NOMO-1 treated with dmso at 0.1 percent for 144 hours (cell line): ENCODE data around the gene TANC1.

ENCODE experiments used
- DNase-seq: peaks from one replicate; lab custom pipeline; 2025; ENCODE audit not compliant: unreplicated experiment; lab: John Stamatoyannopoulos, UW

The TANC1 gene

DNA sequence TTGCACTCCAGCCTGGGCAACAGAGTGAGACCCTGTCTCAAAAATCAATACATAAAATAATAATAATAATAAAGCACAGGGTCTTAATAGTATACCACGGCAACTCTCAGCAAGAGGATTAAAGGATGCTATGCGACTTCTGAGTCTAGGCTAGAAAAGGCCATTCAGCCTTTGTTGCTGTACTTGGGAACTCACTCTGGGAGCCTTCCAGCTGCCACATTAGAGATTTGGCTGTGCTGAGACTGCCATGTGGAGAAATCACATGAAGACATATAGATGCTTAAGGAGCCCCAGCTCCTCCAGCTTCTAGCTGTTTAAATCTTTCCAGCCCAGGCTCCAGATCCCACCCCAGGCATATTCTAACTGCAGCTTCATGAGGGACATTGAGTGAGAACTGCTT lies 8.2 kb upstream of the TANC1 start:
- DNase-seq: no peak

DNA sequence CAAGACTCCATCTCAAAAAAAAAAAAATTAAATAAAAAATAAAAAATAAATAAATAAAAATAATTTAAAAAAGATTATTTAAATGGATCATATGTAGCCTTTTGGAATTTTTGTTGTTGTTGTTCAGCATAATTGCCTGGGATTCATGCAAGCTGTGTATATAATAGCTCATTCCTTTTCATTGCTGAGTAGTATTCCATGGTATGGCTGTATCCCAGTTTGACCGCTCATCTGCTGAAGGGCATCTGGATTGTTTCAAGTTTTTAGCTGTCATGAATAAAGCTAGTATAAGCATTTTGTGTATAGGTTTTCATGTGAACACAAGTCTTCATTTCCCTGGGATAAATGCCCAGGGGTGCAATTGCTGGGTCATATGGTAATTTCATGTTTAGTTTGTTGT lies 6.4 kb upstream of the TANC1 start:
- no peak for DNase-seq

- DNase-seq: no peak
Observed at GRCh38 chr2:158963071-158963470, 5.4 kb upstream of the TANC1 start.

DNA sequence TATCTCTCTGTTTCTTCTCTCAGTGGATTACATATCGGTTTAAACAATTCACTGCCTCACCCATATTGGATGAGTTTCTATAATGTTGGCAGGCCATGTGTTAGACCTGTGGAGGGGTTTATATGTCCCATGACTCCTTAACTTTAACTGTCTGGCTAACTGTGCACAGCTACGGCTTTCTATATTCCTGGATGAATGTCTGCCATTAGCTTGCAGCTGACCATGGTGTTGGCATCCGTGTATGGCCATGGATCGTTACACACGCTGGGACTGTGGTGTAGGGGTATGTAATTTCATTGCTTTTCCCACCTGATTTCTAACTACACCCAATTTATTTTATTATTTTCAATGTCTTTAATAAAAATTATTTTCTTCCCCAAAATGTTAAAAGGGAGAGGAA lies 3.3 kb upstream of the TANC1 start:
- DNase-seq: no peak

DNA sequence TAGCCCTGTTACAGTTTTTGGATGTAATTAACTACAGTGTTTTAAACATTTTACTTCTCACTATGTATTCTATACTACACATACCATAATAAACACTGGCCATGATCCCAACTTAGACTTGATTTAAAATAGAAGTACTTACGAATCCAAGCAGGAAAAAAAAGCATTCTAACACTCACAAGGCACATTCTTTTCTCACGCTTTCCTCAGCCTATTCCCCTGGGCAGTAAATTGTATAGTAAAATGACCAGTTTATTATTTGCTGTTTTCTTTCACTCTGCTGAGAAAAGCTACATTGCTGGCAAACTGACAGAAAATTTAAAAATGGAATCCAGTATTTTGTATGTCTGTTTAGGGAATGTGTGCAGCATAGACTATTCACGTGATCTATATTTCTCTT lies 2.8 kb upstream of the TANC1 start:
- no peak for DNase-seq

- DNase-seq: no peak
Observed at GRCh38 chr2:158966312-158966711, 2.1 kb upstream of the TANC1 start.

DNA sequence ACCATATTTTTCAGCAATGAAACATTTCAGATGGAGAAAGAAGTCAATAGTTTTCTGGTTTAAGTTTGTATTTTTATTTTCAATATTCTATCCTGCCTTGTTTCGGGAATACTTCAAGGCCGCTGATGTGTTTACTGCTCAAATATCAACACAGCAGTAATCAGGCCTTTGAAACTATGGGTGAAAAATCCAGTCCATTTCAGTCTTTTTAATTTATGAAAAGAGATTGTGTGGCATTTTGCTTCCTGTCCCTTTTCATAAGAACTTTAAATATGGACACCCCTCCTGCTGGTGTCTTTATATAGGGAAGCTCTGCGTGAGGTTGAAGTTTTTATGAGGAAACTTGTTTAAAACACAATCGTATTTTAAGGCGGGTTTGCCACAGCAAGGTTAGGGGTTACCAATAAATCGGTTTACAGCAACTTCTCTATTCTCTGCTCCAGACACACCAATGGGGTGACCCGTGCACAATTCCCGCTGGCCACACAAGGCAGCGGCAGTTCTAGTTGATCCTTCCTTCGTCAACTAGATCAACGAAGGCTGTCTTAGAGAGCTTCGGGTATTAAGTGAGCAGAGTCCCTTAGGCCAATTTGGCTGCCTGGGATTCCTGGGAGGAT lies 1.2 kb upstream of the TANC1 start:
- DNase-seq: no peak

DNA sequence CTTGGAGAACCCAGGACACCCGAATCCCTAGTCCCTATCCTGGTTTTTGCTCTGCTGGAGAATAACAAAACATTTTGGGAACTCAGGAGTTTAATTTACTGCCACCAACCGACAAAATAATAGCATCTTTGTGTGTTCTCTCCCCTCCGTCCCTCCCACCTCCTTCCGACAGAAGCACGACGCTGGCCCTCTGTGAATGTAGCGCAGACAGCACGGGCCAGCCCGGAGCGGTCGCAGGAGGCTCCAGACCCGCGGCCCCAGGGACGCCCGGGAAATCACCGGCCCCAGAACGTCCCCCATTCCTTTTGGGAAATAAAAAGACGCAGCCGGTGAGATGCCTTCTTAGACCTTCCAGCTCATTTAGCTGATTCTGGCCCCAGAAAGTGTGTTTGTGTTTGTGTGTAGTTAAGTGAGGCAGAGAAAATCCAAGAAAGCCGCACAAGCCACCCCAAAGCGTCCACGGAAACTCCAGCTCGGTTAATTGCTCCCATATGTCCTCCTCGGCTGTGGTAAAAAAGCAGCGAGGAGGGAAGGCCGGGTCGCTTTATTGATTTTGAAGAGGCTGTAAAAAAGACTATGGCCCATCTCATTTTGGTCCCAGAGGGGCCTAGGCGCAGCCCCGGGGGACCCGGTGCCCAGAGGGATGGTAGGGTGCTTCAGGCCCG lies 577 bp upstream of the TANC1 start:
- DNase-seq: peak; percentile 13

DNA sequence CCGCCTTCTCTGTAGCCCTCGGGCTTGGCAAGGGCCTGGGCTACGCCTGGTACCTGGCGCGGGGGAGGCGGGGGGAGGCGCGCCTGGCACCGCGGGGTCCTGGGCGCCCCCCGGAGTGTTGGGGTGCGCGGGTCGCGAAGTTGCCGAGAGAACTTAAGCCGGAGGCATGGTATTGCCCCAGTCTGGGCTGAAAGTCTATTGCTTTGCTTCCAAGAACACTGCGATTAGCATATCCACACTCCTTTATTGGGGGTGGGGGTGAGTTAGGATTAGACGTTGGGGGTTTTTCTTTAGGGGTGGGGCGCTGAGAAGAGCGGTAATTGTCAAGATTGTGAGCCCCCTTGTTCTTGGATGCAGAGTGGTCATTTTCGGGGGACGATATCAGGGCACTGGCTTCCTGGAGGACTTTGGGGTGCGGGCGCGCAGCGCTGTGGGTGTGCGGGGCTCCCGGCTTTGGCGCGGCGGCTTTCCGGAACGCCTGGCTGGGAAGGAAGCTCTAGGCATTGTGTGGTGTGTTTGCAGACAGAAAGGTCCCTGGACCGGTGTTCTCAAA lies 798 bp downstream of the TANC1 start:
- no peak for DNase-seq

GRCh38 chr2:158969715-158970240 lies 1.3 kb downstream of the TANC1 start:
- DNase-seq: no peak

- no peak for DNase-seq
Observed at GRCh38 chr2:158970241-158970751, 1.9 kb downstream of the TANC1 start.

DNA sequence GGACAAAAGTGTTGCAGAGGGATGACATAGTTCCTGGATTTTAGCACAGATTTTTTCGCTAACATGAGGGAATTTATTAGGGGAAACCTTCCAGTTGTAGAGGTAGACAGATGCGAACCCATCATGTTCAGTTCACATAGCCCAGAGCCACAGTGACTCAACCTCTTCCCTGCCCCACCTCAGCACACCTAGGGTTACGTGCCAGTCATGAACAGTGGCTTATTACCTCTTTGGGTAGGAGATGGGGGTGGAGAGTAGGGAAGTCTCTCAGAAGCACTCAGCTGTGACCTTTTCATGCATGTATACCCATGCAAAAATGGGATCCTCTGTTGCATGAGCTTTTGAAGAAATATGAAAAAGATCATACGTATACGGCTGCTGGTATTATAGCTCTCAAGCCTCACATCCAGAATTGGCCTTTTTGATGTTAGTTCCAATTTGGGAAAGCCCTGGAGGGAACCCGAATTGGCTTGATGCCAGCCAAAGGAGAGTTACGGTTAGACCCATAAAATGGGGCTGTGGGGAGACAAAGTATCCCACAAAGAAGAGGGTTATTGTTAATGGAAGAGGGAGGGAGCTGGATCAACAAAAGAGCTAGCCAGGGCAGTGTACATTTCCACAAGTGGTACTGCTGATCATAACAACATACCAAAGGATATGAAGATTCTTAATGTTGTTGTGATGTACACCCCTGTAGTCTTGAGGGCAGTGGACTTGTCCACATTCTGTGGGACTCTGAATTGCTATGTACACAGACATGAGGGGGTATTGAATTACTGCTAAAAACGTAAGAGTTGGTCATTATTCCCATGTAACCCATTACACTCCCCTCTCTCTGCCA lies 4.9 kb downstream of the TANC1 start:
- DNase-seq: no peak

GRCh38 chr2:158975271-158975921 lies 7.0 kb downstream of the TANC1 start:
- no peak for DNase-seq

- DNase-seq: no peak
Observed at GRCh38 chr2:158979772-158980171, 11.3 kb downstream of the TANC1 start.

- no peak for DNase-seq
Observed at GRCh38 chr2:158984604-158985135, 16.2 kb downstream of the TANC1 start.

GRCh38 chr2:158988501-158988900 lies 20.1 kb downstream of the TANC1 start:
- no peak for DNase-seq

DNA sequence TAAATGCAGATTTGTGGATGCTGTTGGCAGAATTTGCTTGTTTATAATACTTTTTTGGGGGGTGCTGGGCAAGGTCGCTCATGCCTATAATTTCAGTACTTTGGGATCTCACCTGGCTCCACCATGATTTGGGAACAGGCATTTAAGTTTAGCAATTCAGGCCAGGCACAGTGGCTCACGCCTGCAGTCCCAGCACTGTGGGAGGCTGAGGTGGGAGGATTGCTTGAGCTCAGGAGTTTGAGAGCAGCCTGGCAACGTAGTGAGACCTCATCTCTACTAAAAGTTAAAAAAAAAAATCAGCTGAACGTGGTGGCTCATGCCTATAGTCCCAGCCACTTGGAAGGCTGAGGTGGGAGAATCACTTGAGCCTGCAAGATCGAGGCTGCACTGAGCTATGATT lies 20.7 kb downstream of the TANC1 start:
- no peak for DNase-seq

DNA sequence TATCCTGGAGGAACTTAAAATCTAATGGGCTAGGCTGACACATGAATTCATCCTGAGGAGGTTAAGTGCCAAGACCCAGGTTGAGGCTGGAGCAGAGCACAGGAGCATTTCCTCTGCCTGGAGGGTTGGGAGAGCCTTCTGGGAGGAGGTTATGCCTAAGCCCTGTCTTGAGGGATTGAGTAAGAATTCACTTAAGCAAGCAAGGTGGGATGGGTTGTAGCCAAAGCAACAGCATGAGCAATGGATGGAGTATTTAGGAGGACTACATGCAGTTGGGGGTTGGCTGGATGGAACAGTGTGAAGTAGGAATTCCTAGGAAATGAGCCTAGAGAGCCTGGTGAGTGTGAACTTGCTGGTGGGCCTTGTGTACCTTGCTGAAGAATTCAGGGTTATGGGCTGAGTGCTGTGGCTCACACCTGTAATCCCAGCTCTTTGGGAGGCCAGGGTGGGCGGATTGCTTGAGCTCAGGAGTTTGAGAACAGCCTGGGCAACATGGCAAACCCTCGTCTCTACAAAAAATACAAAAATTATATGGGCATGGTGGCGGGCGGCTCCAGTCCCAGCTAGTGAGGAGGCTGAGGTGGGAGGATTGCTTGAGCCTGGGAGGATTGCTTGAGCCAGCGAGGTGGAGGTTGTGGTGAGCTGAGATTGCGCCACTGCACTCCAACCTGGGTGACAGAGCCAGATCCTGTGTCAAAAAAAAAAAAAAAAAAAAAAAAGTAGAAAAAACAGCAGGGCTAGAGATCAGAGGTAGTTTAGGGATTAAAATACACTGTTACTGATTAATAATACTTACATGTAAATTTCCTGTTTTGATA lies 22.2 kb downstream of the TANC1 start:
- DNase-seq: no peak

GRCh38 chr2:158993030-158993429 lies 24.6 kb downstream of the TANC1 start:
- DNase-seq: no peak
